Measurements from ENCODE around the gene ENO2.

DNA sequence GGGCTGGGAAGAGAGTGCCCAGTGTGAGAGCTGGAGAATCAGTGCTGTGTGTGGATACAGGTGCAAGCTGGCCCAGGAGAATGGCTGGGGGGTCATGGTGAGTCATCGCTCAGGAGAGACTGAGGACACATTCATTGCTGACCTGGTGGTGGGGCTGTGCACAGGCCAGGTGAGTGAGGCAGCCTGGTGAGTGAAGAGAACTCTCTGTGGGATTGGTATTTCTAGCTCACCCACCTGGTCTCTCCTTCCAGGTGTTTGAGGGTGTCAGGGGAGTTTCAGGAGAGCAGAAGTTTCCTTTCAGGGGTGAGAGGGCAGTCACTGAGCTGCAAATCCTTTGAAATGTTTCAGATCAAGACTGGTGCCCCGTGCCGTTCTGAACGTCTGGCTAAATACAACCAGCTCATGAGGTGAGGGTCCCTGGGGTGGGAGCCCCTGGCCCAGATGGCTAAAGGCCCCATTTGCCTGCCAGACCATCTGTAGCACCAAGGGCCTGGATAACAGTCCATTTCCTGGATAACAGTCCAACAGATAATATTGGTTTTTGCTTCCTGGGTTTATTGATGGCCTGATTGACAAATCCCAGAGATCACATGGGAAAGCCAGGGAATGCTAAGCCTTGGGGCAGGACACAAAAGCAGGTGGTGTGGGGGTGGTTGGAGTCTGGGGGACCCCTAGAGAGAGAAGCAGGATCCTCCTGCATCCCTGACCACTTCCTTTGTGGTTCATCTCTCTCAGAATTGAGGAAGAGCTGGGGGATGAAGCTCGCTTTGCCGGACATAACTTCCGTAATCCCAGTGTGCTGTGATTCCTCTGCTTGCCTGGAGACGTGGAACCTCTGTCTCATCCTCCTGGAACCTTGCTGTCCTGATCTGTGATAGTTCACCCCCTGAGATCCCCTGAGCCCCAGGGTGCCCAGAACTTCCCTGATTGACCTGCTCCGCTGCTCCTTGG is 7.9 kb downstream of the ENO2 start:
- TF ChIP-seq CTCF (IDR thresholded peaks at IDR 0.05; ENCODE audit: low read depth, low read length, missing input control) (no peak), FOXA2 (IDR thresholded peaks at IDR 0.05) (no peak), YY1 (IDR thresholded peaks at IDR 0.05) (no peak), HNF4A (conservative IDR thresholded peaks at IDR 0.05) (no peak), MAX (IDR thresholded peaks at IDR 0.05) (no peak)
- TF ChIP-seq, protein P1, sequence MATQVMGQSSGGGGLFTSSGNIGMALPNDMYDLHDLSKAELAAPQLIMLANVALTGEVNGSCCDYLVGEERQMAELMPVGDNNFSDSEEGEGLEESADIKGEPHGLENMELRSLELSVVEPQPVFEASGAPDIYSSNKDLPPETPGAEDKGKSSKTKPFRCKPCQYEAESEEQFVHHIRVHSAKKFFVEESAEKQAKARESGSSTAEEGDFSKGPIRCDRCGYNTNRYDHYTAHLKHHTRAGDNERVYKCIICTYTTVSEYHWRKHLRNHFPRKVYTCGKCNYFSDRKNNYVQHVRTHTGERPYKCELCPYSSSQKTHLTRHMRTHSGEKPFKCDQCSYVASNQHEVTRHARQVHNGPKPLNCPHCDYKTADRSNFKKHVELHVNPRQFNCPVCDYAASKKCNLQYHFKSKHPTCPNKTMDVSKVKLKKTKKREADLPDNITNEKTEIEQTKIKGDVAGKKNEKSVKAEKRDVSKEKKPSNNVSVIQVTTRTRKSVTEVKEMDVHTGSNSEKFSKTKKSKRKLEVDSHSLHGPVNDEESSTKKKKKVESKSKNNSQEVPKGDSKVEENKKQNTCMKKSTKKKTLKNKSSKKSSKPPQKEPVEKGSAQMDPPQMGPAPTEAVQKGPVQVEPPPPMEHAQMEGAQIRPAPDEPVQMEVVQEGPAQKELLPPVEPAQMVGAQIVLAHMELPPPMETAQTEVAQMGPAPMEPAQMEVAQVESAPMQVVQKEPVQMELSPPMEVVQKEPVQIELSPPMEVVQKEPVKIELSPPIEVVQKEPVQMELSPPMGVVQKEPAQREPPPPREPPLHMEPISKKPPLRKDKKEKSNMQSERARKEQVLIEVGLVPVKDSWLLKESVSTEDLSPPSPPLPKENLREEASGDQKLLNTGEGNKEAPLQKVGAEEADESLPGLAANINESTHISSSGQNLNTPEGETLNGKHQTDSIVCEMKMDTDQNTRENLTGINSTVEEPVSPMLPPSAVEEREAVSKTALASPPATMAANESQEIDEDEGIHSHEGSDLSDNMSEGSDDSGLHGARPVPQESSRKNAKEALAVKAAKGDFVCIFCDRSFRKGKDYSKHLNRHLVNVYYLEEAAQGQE (IDR thresholded peaks at IDR 0.05), result no peak
